Panc1 (cell line): ENCODE measurements around the gene SLCO2A1. TPM values are rescaled to one million over a fixed set of nuclear protein-coding genes. Genes with fewer than 3 reads are reported as not detected.

ENCODE experiments used
- ATAC-seq: fragments of 200-7000 bp; cut with Tn5 transposase; 2 replicates; pipeline ENCODE4 v1.9.1; 2020; ENCODE audit warnings: mild to moderate bottlenecking, moderate library complexity
- BruUV-seq: library from RNA; stranded (reverse); fragments of 400-500 nt; replicated peaks from 2 replicates; lab custom pipeline; 2021; lab: Mats Ljungman, UMichigan
- CTCF ChIA-PET: fragments of 300-600 bp; sonication (Branson Sonifier 250); formaldehyde crosslinking; loops from one replicate; lab custom pipeline; 2022; ENCODE audit warnings: antibody characterized with exemption; lab: Charles Lee
- POLR2A ChIA-PET: fragments of 300-600 bp; sonication (Branson Sonifier 250); formaldehyde crosslinking; loops from one replicate; lab custom pipeline; 2022; ENCODE audit warnings: antibody characterized with exemption; lab: Charles Lee
- DNase-seq: peaks from one replicate; pipeline ENCODE4 v3.0.0-alpha.2; 2010; ENCODE audit warnings: low read depth, low spot score
- H3K27ac ChIP-seq: 2 replicates; pipeline ENCODE4 v1.5.1; 2011; ENCODE audit warnings: mild to moderate bottlenecking, low read length, inconsistent platforms
- H3K27me3 ChIP-seq: fragments of 200-500 bp; sonication (Bioruptor generic); 2 replicates; pipeline ENCODE4 v1.6.0; 2014; ENCODE audit warnings: low read length, inconsistent platforms; ENCODE audit not compliant: control insufficient read depth, insufficient read depth
- H3K36me3 ChIP-seq: fragments of 200-500 bp; sonication (Bioruptor generic); 2 replicates; pipeline ENCODE4 v1.5.1; 2014; ENCODE audit warnings: inconsistent platforms, mild to moderate bottlenecking, low read length, moderate library complexity; ENCODE audit not compliant: control insufficient read depth, insufficient read depth
- H3K4me1 ChIP-seq: 2 replicates; pipeline ENCODE4 v1.5.1; 2011; ENCODE audit warnings: inconsistent platforms, mild to moderate bottlenecking, low read length, moderate library complexity; ENCODE audit not compliant: control insufficient read depth, insufficient read depth
- H3K4me3 ChIP-seq, 2 experiments: 2 replicates each; pipeline ENCODE4 v1.5.1; 2011 to 2012; ENCODE audit warnings: low read depth in 2 of 2, low read length in 2 of 2, mild to moderate bottlenecking in 2 of 2, inconsistent platforms in 1 of 2, moderate library complexity in 1 of 2
- H3K9me3 ChIP-seq: fragments of 200-500 bp; sonication (Bioruptor generic); 2 replicates; pipeline ENCODE4 v1.5.1; 2014; ENCODE audit warnings: low read depth, mild to moderate bottlenecking, inconsistent platforms, low read length, moderate library complexity; ENCODE audit not compliant: control insufficient read depth, insufficient read depth
- CTCF ChIP-seq: fragments of 450-650 bp; IDR thresholded peaks from 2 replicates; pipeline ENCODE4 v1.5.1; 2017; ENCODE audit warnings: mild to moderate bottlenecking
- POLR2AphosphoS5 ChIP-seq: IDR thresholded peaks from 2 replicates; pipeline ENCODE4 v1.6.1; 2012; ENCODE audit warnings: mild to moderate bottlenecking, low read depth, low read length, moderate library complexity
- REST ChIP-seq, 2 experiments: IDR thresholded peaks; 2 replicates each; pipeline ENCODE4 v1.6.1; 2011 to 2012; ENCODE audit warnings: low read depth in 2 of 2, control low read depth in 1 of 2, low read length in 1 of 2, mild to moderate bottlenecking in 1 of 2, moderate library complexity in 1 of 2; ENCODE audit not compliant: insufficient read depth in 1 of 2
- SIN3A ChIP-seq: IDR thresholded peaks from 2 replicates; pipeline ENCODE4 v1.6.1; 2012; ENCODE audit warnings: low read depth, mild to moderate bottlenecking, low read length, moderate library complexity, borderline replicate concordance; ENCODE audit not compliant: insufficient read depth
- TCF7L2 ChIP-seq: IDR thresholded peaks from 2 replicates; pipeline ENCODE4 v1.6.1; 2011; ENCODE audit warnings: mild to moderate bottlenecking, low read depth, low read length, inconsistent platforms
- in situ Hi-C: cut with HindIII; loops from 2 replicates; pipeline ENCODE4 v1.10.0; 2016; ENCODE audit warnings: low sequenced_read_pairs, low pct_unique_long_range_greater_than_20kb
- intact Hi-C: fragments of 100-400 bp; cut with micrococcal nuclease; formaldehyde crosslinking; loops from one replicate; pipeline ENCODE4 v1.10.0; 2022; ENCODE audit not compliant: unreplicated experiment
- total RNA-seq: library from RNA; stranded (reverse); gene quantifications from one replicate; pipeline ENCODE4 v1.2.1, GENCODE V29; 2021; ENCODE audit not compliant: unreplicated experiment

Gene SLCO2A1
- total RNA-seq, 1 experiment from 2014 or later, result 0.62 TPM

GRCh38 chr3:133930341-133930933 lies 99.3 kb downstream of the SLCO2A1 start:
- Histone ChIP-seq H3K9me3 (no peaks in the 10 kb centered on the region), H3K27ac (no peak overlapping the region), H3K4me3 (no peak overlapping the region), H3K36me3 (no peaks in the 10 kb centered on the region), H3K27me3 (no peaks in the 10 kb centered on the region), H3K4me1 (no peaks in the 10 kb centered on the region)
- TF ChIP-seq TCF7L2, result no peak
- TF ChIP-seq CTCF, result peak; percentile 82
- DNase-seq (peak; percentile 25), ATAC-seq (peak; percentile 52)
- ChIA-PET CTCF (interaction anchor here (0.7 to 1.1 kb wide), 3 partner anchors 26 to 369 kb away, joined by 3 to 4 read pairs (median 3); no protein-coding TSS in a partner anchor), POLR2A (no interaction called here)
- BruUV-seq, result no TSS peak
- in situ Hi-C loops (no loop called here), intact Hi-C loops (loop anchor here (5.0 kb wide), 2 partner anchors 132 to 282 kb away; no protein-coding TSS in a partner anchor)

- ChIA-PET POLR2A (no interaction called here), CTCF (no interaction called here)
- no peak for ATAC-seq
- no peak overlapping the region for H3K4me3 ChIP-seq
- H3K27me3 ChIP-seq, result no peaks in the 10 kb centered on the region
- in situ Hi-C loops, result no loop called here
- H3K4me1 ChIP-seq, result no peaks in the 10 kb centered on the region
- no peak for TF ChIP-seq POLR2AphosphoS5
- intact Hi-C loops, result loop anchor here (10.0 kb wide), 2 partner anchors 264 to 1194 kb away; partner anchors contain the start of gene TOPBP1
- no peaks in the 10 kb centered on the region for H3K36me3 ChIP-seq
- no peaks in the 10 kb centered on the region for H3K9me3 ChIP-seq
- no peak for DNase-seq
- H3K27ac ChIP-seq, result no peak overlapping the region
- BruUV-seq, result no TSS peak
Observed at GRCh38 chr3:133928903-133929607, 100.7 kb downstream of the SLCO2A1 start.

GRCh38 chr3:133928136-133928893 lies 101.4 kb downstream of the SLCO2A1 start:
- POLR2A ChIA-PET, result no interaction called here
- no peaks in the 10 kb centered on the region for H3K27me3 ChIP-seq
- DNase-seq (no peak), ATAC-seq (no peak; the same call in 1 of the 2 replicates)
- CTCF ChIA-PET, result interaction anchor here (0.6 kb wide), 1 partner anchor 39 kb away, joined by 5 read pairs; no protein-coding TSS in a partner anchor
- H3K4me3 ChIP-seq, result peak overlapping the region; percentile 32 to 48; a peak in 3 of 4 replicates
- in situ Hi-C loops, result no loop called here
- H3K9me3 ChIP-seq, result no peaks in the 10 kb centered on the region
- BruUV-seq, result no TSS peak
- H3K4me1 ChIP-seq, result no peaks in the 10 kb centered on the region
- no peaks in the 10 kb centered on the region for H3K36me3 ChIP-seq
- H3K27ac ChIP-seq, result no peak overlapping the region
- TF ChIP-seq POLR2AphosphoS5 (no peak), TCF7L2 (no peak), CTCF (no peak), REST (IDR thresholded peaks at IDR 0.05; ENCODE audit: insufficient read depth in 1 of 2, low read depth in 2 of 2, low read length in 1 of 2) (no peak), SIN3A (no peak)
- intact Hi-C loops, result loop anchor here (10.0 kb wide), 2 partner anchors 264 to 1194 kb away; partner anchors contain the start of gene TOPBP1
